Endothelial cell of umbilical vein (primary cell): ENCODE data around the gene SPRED2. TPM values are rescaled to one million over a fixed set of nuclear protein-coding genes. Genes with fewer than 3 reads are reported as not detected.
A peak's percentile ranks its signal among the peaks of the same experiment; 100 is the strongest.

Source experiments
- BruUV-seq: library from RNA; stranded (reverse); fragments of 400-500 nt; replicated peaks from 2 replicates; lab custom pipeline; 2021; lab: Mats Ljungman, UMichigan
- CTCF ChIA-PET: fragments of 300-600, 350-600 bp; sonication (Branson Sonifier 250); formaldehyde crosslinking; loops from one replicate; lab custom pipeline; 2021; ENCODE audit warnings: antibody characterized with exemption, inconsistent platforms; lab: Charles Lee
- POLR2A ChIA-PET: fragments of 300-600, 350-600 bp; sonication (Branson Sonifier 250); formaldehyde crosslinking; loops from one replicate; lab custom pipeline; 2021; ENCODE audit warnings: antibody characterized with exemption, inconsistent platforms; lab: Charles Lee
- DNase-seq: peaks from one replicate; pipeline ENCODE4 v3.0.0-alpha.2; 2011; ENCODE audit warnings: low read depth, low spot score
- FAIRE-seq: peaks from 2 replicates; lab custom pipeline; 2011; peaks lifted over from hg19 to GRCh38; lab: Jason Lieb, UNC
- H2AFZ ChIP-seq: 2 replicates; pipeline ENCODE4 v1.6.0; 2012; ENCODE audit warnings: low read depth, low read length, control low read depth, inconsistent platforms
- H3K27ac ChIP-seq: 2 replicates; pipeline ENCODE4 v1.5.1; 2011; ENCODE audit warnings: low read depth, mild to moderate bottlenecking, control low read depth, low read length, moderate library complexity; ENCODE audit not compliant: insufficient read depth
- H3K27me3 ChIP-seq, 2 experiments: 2 replicates each; pipeline versions ENCODE4 v1.6.0 to v1.6.1; 2011; ENCODE audit warnings: low read length in 2 of 2, mixed read lengths in 1 of 2; ENCODE audit not compliant: control insufficient read depth in 2 of 2, insufficient read depth in 2 of 2
- H3K36me3 ChIP-seq, 2 experiments: 2 replicates in 1 of 2; 3 replicates in 1 of 2; pipeline ENCODE4 v1.5.1; 2011; ENCODE audit warnings: low read length in 2 of 2, mild to moderate bottlenecking in 1 of 2, moderate library complexity in 1 of 2; ENCODE audit not compliant: control insufficient read depth in 2 of 2, insufficient read depth in 2 of 2; ENCODE audit errors: extremely low read depth in 1 of 2
- H3K4me1 ChIP-seq: 3 replicates; pipeline ENCODE4 v1.5.1; 2011; ENCODE audit warnings: mild to moderate bottlenecking, low read length; ENCODE audit not compliant: control insufficient read depth, insufficient read depth; ENCODE audit errors: extremely low read depth
- H3K4me2 ChIP-seq: 2 replicates; pipeline ENCODE4 v1.6.1; 2011; ENCODE audit warnings: low read length, control low read depth, mixed read lengths; ENCODE audit not compliant: insufficient read depth
- H3K4me3 ChIP-seq, 3 experiments: fragments of 200-600 bp in 1 of 3; sonication (generic), shearing (Covaris generic) in 1 of 3; replicated peaks in 1 of 3; 2 replicates each; pipeline ENCODE4 v1.5.1; 2011 to 2016; ENCODE audit warnings: control low read depth in 3 of 3, low read length in 3 of 3, mild to moderate bottlenecking in 2 of 3, inconsistent platforms in 1 of 3, low read depth in 1 of 3, moderate library complexity in 1 of 3; ENCODE audit not compliant: insufficient read depth in 1 of 3
- H3K79me2 ChIP-seq: 2 replicates; pipeline ENCODE4 v1.6.0; 2012; ENCODE audit warnings: low read length, inconsistent platforms; ENCODE audit not compliant: control insufficient read depth, insufficient read depth
- H3K9ac ChIP-seq: replicated peaks from 2 replicates; pipeline ENCODE3; 2011; ENCODE audit warnings: low read length, control low read depth; ENCODE audit not compliant: insufficient read depth; ENCODE audit errors: extremely low read depth
- H3K9me1 ChIP-seq: replicated peaks from 3 replicates; pipeline ENCODE4 v1.6.0; 2011; ENCODE audit warnings: mild to moderate bottlenecking, low read length; ENCODE audit not compliant: control insufficient read depth, insufficient read depth; ENCODE audit errors: extremely low read depth
- H3K9me3 ChIP-seq: replicated peaks from 2 replicates; pipeline ENCODE4 v1.5.1; 2012; ENCODE audit warnings: low read length, inconsistent platforms; ENCODE audit not compliant: control insufficient read depth, insufficient read depth
- H4K20me1 ChIP-seq: replicated peaks from 2 replicates; pipeline ENCODE3; 2011; ENCODE audit warnings: mild to moderate bottlenecking, low read length; ENCODE audit not compliant: control insufficient read depth, insufficient read depth; ENCODE audit errors: extremely low read depth
- EZH2 ChIP-seq: IDR thresholded peaks from 2 replicates; pipeline ENCODE4 v1.6.1; 2012; ENCODE audit warnings: borderline replicate concordance, low read depth, mild to moderate bottlenecking, moderate library complexity, low read length, inconsistent platforms; ENCODE audit not compliant: severe bottlenecking
- FOS ChIP-seq: IDR thresholded peaks from 2 replicates; pipeline ENCODE4 v1.6.1; 2011; ENCODE audit warnings: mild to moderate bottlenecking, low read length, moderate library complexity, borderline replicate concordance; ENCODE audit not compliant: insufficient read depth
- GATA2 ChIP-seq: IDR thresholded peaks from 2 replicates; pipeline ENCODE4 v1.7.0; 2011; ENCODE audit warnings: low read depth, mild to moderate bottlenecking, moderate library complexity, mixed read lengths, low read length; ENCODE audit not compliant: insufficient read length, insufficient read depth
- MYC ChIP-seq: IDR thresholded peaks from one replicate; pipeline ENCODE4 v1.6.1; 2011; ENCODE audit warnings: mild to moderate bottlenecking, low read depth, low read length
- POLR2A ChIP-seq: IDR thresholded peaks from 2 replicates; pipeline ENCODE4 v1.6.1; 2012; ENCODE audit warnings: low read depth, mild to moderate bottlenecking, control low read depth, low read length
- POLR2AphosphoS5 ChIP-seq: IDR thresholded peaks from 2 replicates; pipeline ENCODE4 v1.6.1; 2012; ENCODE audit warnings: low read depth, mild to moderate bottlenecking, control low read depth, low read length, moderate library complexity; ENCODE audit not compliant: insufficient read depth
- dilution Hi-C: fragments of 300-500 bp; cut with MboI; formaldehyde crosslinking; loops from one replicate; pipeline ENCODE4 v1.15.0; 2019; ENCODE audit warnings: low sequenced_read_pairs; ENCODE audit not compliant: extremely low pct_ligation_motif_present
- intact Hi-C: fragments of 100-400 bp; cut with micrococcal nuclease; formaldehyde crosslinking; loops from one replicate; pipeline ENCODE4 v1.10.0; 2022
- polyA plus RNA-seq, 4 experiments: library from polyadenylated mRNA; depleted of rRNA in 3 of 4; stranded (reverse) in 3 of 4; unstranded in 1 of 4; fragments of >200 nt; gene quantifications; 2 replicates each; pipeline versions ENCODE4 v1.2.1 to v1.2.3, GENCODE V29; 2011 to 2012; ENCODE audit warnings: missing spikeins in 1 of 4
- total RNA-seq: library from RNA; stranded (reverse); gene quantifications from 2 replicates; pipeline ENCODE4 v1.2.3, GENCODE V29; 2021

Gene SPRED2
- total and polyA plus RNA-seq, 2 donors (not counting 3 experiments of a cell fraction or from before 2014, with no cell fraction given): 3.6 to 9.6 TPM

- POLR2A ChIA-PET: no interaction called here
- H3K4me1 ChIP-seq: peaks cover 16% of the 10 kb centered on the region
- TF ChIP-seq FOS (peak; percentile 48), GATA2 (peak; percentile 94), POLR2A (peak; percentile 36), POLR2AphosphoS5 (peak; percentile 93), MYC (no peak), EZH2 (no peak)
- intact Hi-C loops (loop anchor here (1.0 kb wide), 2 partner anchors 36 to 48 kb away; partner anchors contain the start of gene SPRED2), dilution Hi-C loops (no loop called here)
- no peak overlapping the region for H3K27ac ChIP-seq
- no peak overlapping the region for H3K4me3 ChIP-seq
- H3K4me2 ChIP-seq: no peak overlapping the region
- FAIRE-seq (peak; percentile 94), DNase-seq (peak; percentile 71)
- H3K9me3 ChIP-seq: no peaks in the 10 kb centered on the region
- CTCF ChIA-PET: interaction anchor here (0.8 to 1.9 kb wide), 7 partner anchors 9 to 119 kb away, joined by 3 to 8 read pairs (median 3); no protein-coding TSS in a partner anchor
- no TSS peak for BruUV-seq
- no peak overlapping the region for H3K9ac ChIP-seq
- no peaks in the 10 kb centered on the region for H3K79me2 ChIP-seq
- no peak overlapping the region for H2AFZ ChIP-seq
- H4K20me1 ChIP-seq: peaks cover 2% of the 10 kb centered on the region
- no peaks in the 10 kb centered on the region for H3K9me1 ChIP-seq
- peaks cover 57 to 65% of the 10 kb centered on the region in 2 experiments for H3K27me3 ChIP-seq
- no peaks in the 10 kb centered on the region for H3K36me3 ChIP-seq
These were observed 48.6 kb downstream of the SPRED2 start for GRCh38 chr2:65383541-65384488.
